ENCODE data around the gene IZUMO4. TPM values are rescaled to one million over a fixed set of nuclear protein-coding genes. Genes with fewer than 3 reads are reported as not detected.
"Not testable (repeated sequence)": the region's sequence is repeated elsewhere in the genome, so short reads cannot be mapped to it uniquely, and the experiment has no call there.

IZUMO4 gene
- total and polyA plus RNA-seq, 9 donors: 1.8 to 31.7 (median 10.7) TPM

DNA sequence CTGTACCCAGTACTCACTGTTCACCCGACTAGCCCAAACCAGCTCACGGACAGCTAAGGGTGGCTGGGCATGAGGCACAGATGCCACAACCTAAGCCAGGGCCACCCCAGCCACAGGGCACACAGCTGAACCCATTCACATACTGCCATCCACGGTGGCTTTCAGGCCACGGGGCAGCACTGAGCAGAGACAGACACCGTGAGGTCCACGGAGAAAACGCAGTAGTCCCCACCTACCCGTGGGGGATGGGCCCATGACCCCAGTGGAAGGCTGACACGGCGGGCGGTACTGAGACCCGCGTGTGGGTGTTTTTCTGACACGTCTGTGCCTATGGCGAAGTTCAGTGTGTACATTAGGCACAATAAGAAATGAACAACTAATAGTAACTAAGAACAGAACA, 25.5 kb downstream of the IZUMO4 start:
- no peaks in the 10 kb centered on the region for H3K9me3 ChIP-seq
- intact Hi-C loops (cut with DNase I): no loop called here
- H3K27ac ChIP-seq: no peak overlapping the region
- 82 to 86% (median 85%) methylated on average over 15 of the region's 15 CpGs for WGBS, 3 donors
- no peak for DNase-seq
- no peaks in the 10 kb centered on the region for H3K36me3 ChIP-seq
- no peaks in the 10 kb centered on the region for H3K4me1 ChIP-seq (ENCODE audit: insufficient read depth)
- H3K27me3 ChIP-seq: no peaks in the 10 kb centered on the region
- H3K4me3 ChIP-seq: no peak overlapping the region
- TF ChIP-seq EP300 (IDR thresholded peaks at IDR 0.05) (no peak), CTCF (IDR thresholded peaks at IDR 0.05) (no peak), POLR2A (IDR thresholded peaks at IDR 0.05) (no peak)

DNA sequence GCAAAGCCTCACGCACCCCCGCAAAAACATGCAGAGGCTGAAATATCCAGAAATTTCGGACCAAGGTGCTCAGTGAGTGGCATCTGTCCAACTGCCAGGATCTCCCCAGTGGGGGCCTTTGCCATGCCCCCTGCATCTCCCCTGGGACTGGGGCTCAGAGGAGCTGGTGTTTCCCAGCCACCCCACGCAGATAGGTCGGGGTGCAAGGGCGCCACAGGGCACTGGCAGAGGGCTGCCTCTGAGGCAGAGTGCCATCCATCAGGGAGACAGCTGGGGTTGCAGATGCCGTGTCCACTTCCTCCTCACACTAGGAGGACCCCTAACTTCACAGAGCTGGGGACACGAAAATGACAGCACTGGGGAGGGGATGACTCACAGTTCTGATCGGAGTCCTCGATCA, 26.3 kb downstream of the IZUMO4 start:
- Histone ChIP-seq H3K4me1 (ENCODE audit: insufficient read depth) (no peaks in the 10 kb centered on the region), H3K27me3 (no peaks in the 10 kb centered on the region), H3K9me3 (no peaks in the 10 kb centered on the region), H3K27ac (no peak overlapping the region), H3K36me3 (no peaks in the 10 kb centered on the region), H3K4me3 (no peak overlapping the region)
- intact Hi-C loops (cut with DNase I): no loop called here
- no peak for DNase-seq
- 91 to 93% (median 91%) methylated on average over 10 of the region's 10 CpGs for WGBS, 3 donors
- TF ChIP-seq EP300 (IDR thresholded peaks at IDR 0.05): no peak
- TF ChIP-seq POLR2A (IDR thresholded peaks at IDR 0.05): no peak

GRCh38 chr19:2123682-2124387, 27.1 kb downstream of the IZUMO4 start:
- TF ChIP-seq CTCF (IDR thresholded peaks at IDR 0.05) (no peak), POLR2A (IDR thresholded peaks at IDR 0.05) (no peak), EP300 (IDR thresholded peaks at IDR 0.05) (no peak)
- intact Hi-C loops (cut with DNase I): no loop called here
- no peaks in the 10 kb centered on the region for H3K36me3 ChIP-seq
- 67 to 84% (median 69%) methylated on average over 19 to 25 of the region's 25 CpGs for WGBS, 3 donors
- no peaks in the 10 kb centered on the region for H3K9me3 ChIP-seq
- no peak for DNase-seq
- no peak overlapping the region for H3K4me3 ChIP-seq
- no peaks in the 10 kb centered on the region for H3K27me3 ChIP-seq
- H3K27ac ChIP-seq: no peak overlapping the region
- H3K4me1 ChIP-seq (ENCODE audit: insufficient read depth): no peaks in the 10 kb centered on the region

DNA sequence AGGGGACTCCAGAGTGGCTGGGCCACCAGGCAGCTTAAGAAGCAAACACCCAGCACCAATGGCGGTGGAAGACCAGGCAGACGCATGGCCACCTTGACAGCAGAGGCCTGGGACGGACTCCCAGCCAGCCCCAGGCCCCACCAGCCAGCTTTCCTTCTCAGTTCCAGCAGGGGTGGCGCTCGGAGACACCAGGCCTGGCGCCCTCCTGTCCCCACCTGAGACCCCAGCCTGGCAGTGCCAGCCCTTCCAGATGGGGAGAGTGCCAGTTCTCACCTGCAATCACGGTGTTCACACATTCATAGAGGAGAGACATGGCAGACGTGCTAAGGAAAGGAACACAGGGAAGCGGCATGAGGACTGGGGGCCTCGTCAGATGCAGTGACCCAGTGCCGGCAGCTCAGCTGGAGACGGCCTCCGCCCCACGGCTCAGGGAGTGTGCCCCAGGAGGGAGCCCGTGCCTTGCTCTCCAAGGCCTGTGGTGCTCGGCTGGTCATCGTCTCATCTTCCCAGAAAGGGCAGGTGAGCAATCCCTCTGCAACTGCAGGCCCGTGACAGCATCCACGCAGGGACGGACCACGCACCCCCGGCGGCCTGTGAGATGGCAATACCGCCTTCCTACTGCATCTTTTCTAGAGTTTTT, 30.3 kb downstream of the IZUMO4 start:
- Histone ChIP-seq H3K4me1 (ENCODE audit: insufficient read depth) (no peaks in the 10 kb centered on the region), H3K9me3 (no peaks in the 10 kb centered on the region), H3K27me3 (no peaks in the 10 kb centered on the region), H3K4me3 (no peak overlapping the region), H3K27ac (no peak overlapping the region), H3K36me3 (no peaks in the 10 kb centered on the region)
- DNase-seq: no peak
- TF ChIP-seq CTCF (IDR thresholded peaks at IDR 0.05): no peak
- TF ChIP-seq EP300 (IDR thresholded peaks at IDR 0.05): no peak
- TF ChIP-seq POLR2A (IDR thresholded peaks at IDR 0.05): no peak
- 92 to 94% (median 92%) methylated on average over 24 of the region's 24 CpGs for WGBS, 3 donors
- intact Hi-C loops (cut with DNase I): no loop called here

- H3K27me3 ChIP-seq: no peaks in the 10 kb centered on the region
- H3K36me3 ChIP-seq: no peaks in the 10 kb centered on the region
- H3K9me3 ChIP-seq: no peaks in the 10 kb centered on the region
- intact Hi-C loops (cut with DNase I): no loop called here
- no peak for TF ChIP-seq CTCF (IDR thresholded peaks at IDR 0.05)
- TF ChIP-seq EP300 (IDR thresholded peaks at IDR 0.05): no peak
- no peak for TF ChIP-seq POLR2A (IDR thresholded peaks at IDR 0.05)
- 70 to 80% (median 70%) methylated on average over 19 of the region's 19 CpGs for WGBS, 3 donors
- DNase-seq: no peak
- no peaks in the 10 kb centered on the region for H3K4me1 ChIP-seq (ENCODE audit: insufficient read depth)
- H3K4me3 ChIP-seq: no peak overlapping the region
- H3K27ac ChIP-seq: no peak overlapping the region
Measured at GRCh38 chr19:2127758-2128157, 31.0 kb downstream of the IZUMO4 start.

DNA sequence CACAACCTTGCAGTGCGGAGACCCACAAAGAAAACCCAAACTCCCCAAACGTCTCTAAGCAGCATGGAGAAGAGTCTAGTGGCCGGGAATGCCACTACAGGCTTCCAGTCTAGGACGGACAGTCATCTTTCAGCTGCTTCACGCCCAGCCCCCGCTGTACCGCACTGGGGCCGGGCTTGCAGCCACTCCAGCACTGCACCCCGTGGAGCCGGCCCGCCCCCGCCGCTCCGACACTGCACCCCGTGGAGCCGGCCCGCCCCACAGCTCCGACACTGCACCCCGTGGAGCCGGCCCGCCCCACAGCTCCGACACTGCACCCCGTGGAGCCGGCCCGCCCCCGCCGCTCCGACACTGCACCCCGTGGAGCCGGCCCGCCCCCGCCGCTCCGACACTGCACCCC, 31.5 kb downstream of the IZUMO4 start:
- H3K27me3 ChIP-seq; intact Hi-C loops (cut with DNase I); H3K4me1 ChIP-seq (ENCODE audit: insufficient read depth); H3K27ac ChIP-seq; DNase-seq; H3K9me3 ChIP-seq; H3K36me3 ChIP-seq; H3K4me3 ChIP-seq: not testable (repeated sequence)
- WGBS, 3 donors: 87 to 90% (median 87%) methylated on average over 7 to 28 of the region's 34 CpGs
